ENCODE results near the gene SP100. TPM values are rescaled to one million over a fixed set of nuclear protein-coding genes. Genes with fewer than 3 reads are reported as not detected.

Gene SP100
- total and polyA plus RNA-seq, 7 experiments from 2014 or later, result 103 to 391 (median 211) TPM

- intact Hi-C loops (cut with micrococcal nuclease), result no loop called here
- H3K36me3 Mint-ChIP-seq, result peaks cover 49 to 97% (median 90%) of the 10 kb centered on the region in 5 donors
- no peak overlapping the region for H3K27ac ChIP-seq (ENCODE audit: low read depth, low read length)
- H3K4me1 ChIP-seq (ENCODE audit: control insufficient read depth in 2 of 2, insufficient read depth in 2 of 2, low read length in 2 of 2), result peaks cover 11 to 14% of the 10 kb centered on the region in 2 donors
- H3K4me1 Mint-ChIP-seq, result peaks cover 42 to 94% (median 84%) of the 10 kb centered on the region in 7 donors
- ATAC-seq, result no peak
- H3K4me3 Mint-ChIP-seq, result peak overlapping the region in 2 of 10 donors; percentile 17 to 23
- H3K9me3 Mint-ChIP-seq, result peaks cover 0 to 25% (median 10%) of the 10 kb centered on the region in 11 donors
- H3K9me3 ChIP-seq (ENCODE audit: control insufficient read depth in 2 of 3, low read length in 3 of 3), result no peaks in the 10 kb centered on the region
- peak overlapping the region in 4 of 9 donors; percentile 15 to 64 (median 46) for H3K27ac Mint-ChIP-seq
- ChIA-PET CTCF (no interaction called here), POLR2A (interaction anchor here (1.1 kb wide), 1 partner anchor 27 kb away, joined by 3 read pairs; no protein-coding TSS in a partner anchor)
- no peaks in the 10 kb centered on the region for H3K27me3 Mint-ChIP-seq
- peaks cover 6 to 59% (median 20%) of the 10 kb centered on the region in 3 experiments for H3K36me3 ChIP-seq (ENCODE audit: control insufficient read depth in 2 of 3, insufficient read depth in 3 of 3, low read length in 3 of 3)
- H3K4me3 ChIP-seq (ENCODE audit: low read length), result no peak overlapping the region
- DNase-seq, result no peak
- H3K27me3 ChIP-seq (ENCODE audit: control insufficient read depth in 2 of 2, insufficient read depth in 2 of 2, low read length in 2 of 2), result no peaks in the 10 kb centered on the region
Observed at GRCh38 chr2:230455005-230455684, 39.1 kb downstream of the SP100 start.

- intact Hi-C loops (cut with micrococcal nuclease), result loop anchor here in 1 of 2 donors (2.0 kb wide), 1 partner anchor 16 kb away; no protein-coding TSS in a partner anchor
- ChIA-PET CTCF (no interaction called here), POLR2A (no interaction called here)
- H3K9me3 Mint-ChIP-seq, result peaks cover 0 to 25% (median 10%) of the 10 kb centered on the region in 11 donors
- Histone ChIP-seq H3K36me3 (ENCODE audit: control insufficient read depth in 2 of 3, insufficient read depth in 3 of 3, low read length in 3 of 3) (peaks cover 6 to 61% (median 30%) of the 10 kb centered on the region in 3 experiments), H3K4me3 (ENCODE audit: low read length) (no peak overlapping the region), H3K27me3 (ENCODE audit: control insufficient read depth in 2 of 2, insufficient read depth in 2 of 2, low read length in 2 of 2) (no peaks in the 10 kb centered on the region), H3K4me1 (ENCODE audit: control insufficient read depth in 2 of 2, insufficient read depth in 2 of 2, low read length in 2 of 2) (peaks cover 11 to 14% of the 10 kb centered on the region in 2 donors), H3K27ac (ENCODE audit: low read depth, low read length) (peak overlapping the region; percentile 6), H3K9me3 (ENCODE audit: control insufficient read depth in 2 of 3, low read length in 3 of 3) (no peaks in the 10 kb centered on the region)
- H3K27ac Mint-ChIP-seq, result peak overlapping the region; percentile 15 to 86 (median 69)
- ATAC-seq (peak; percentile 80), DNase-seq (no peak)
- H3K27me3 Mint-ChIP-seq, result no peaks in the 10 kb centered on the region
- H3K4me3 Mint-ChIP-seq, result peak overlapping the region in 9 of 10 donors; percentile 10 to 68 (median 48)
- H3K36me3 Mint-ChIP-seq, result peaks cover 57 to 94% (median 85%) of the 10 kb centered on the region in 5 donors
- H3K4me1 Mint-ChIP-seq, result peaks cover 37 to 84% (median 74%) of the 10 kb centered on the region in 7 donors
Observed at GRCh38 chr2:230457073-230457768, 41.2 kb downstream of the SP100 start.

- Histone ChIP-seq H3K27ac (ENCODE audit: low read depth, low read length) (peak overlapping the region; percentile 6), H3K4me3 (ENCODE audit: low read length) (no peak overlapping the region), H3K9me3 (ENCODE audit: control insufficient read depth in 2 of 3, low read length in 3 of 3) (no peaks in the 10 kb centered on the region), H3K36me3 (ENCODE audit: control insufficient read depth in 2 of 3, insufficient read depth in 3 of 3, low read length in 3 of 3) (peaks cover 6 to 61% (median 36%) of the 10 kb centered on the region in 3 experiments), H3K27me3 (ENCODE audit: control insufficient read depth in 2 of 2, insufficient read depth in 2 of 2, low read length in 2 of 2) (no peaks in the 10 kb centered on the region), H3K4me1 (ENCODE audit: control insufficient read depth in 2 of 2, insufficient read depth in 2 of 2, low read length in 2 of 2) (peaks cover 11 to 14% of the 10 kb centered on the region in 2 donors)
- Mint-ChIP-seq H3K9me3 (peaks cover 0 to 25% (median 10%) of the 10 kb centered on the region in 11 donors), H3K27me3 (no peaks in the 10 kb centered on the region), H3K4me3 (peak overlapping the region in 6 of 10 donors; percentile 23 to 52 (median 44)), H3K27ac (peak overlapping the region in 7 of 9 donors; percentile 34 to 86 (median 69)), H3K4me1 (peaks cover 37 to 81% (median 73%) of the 10 kb centered on the region in 7 donors), H3K36me3 (peaks cover 59 to 92% (median 83%) of the 10 kb centered on the region in 5 donors)
- intact Hi-C loops (cut with micrococcal nuclease), result loop anchor here in 1 of 2 donors (1.0 to 2.0 kb wide), 2 partner anchors 9 to 15 kb away; no protein-coding TSS in a partner anchor
- ChIA-PET CTCF (no interaction called here), POLR2A (no interaction called here)
- ATAC-seq (no peak), DNase-seq (no peak)
Observed at GRCh38 chr2:230457793-230458192, 41.8 kb downstream of the SP100 start.

- Mint-ChIP-seq H3K9me3 (peaks cover 0 to 21% (median 10%) of the 10 kb centered on the region in 11 donors), H3K27me3 (no peaks in the 10 kb centered on the region), H3K4me3 (no peak overlapping the region), H3K27ac (peak overlapping the region; percentile 10 to 88 (median 69)), H3K4me1 (peaks cover 31 to 67% (median 58%) of the 10 kb centered on the region in 7 donors), H3K36me3 (peaks cover 51 to 89% (median 78%) of the 10 kb centered on the region in 5 donors)
- Histone ChIP-seq H3K27ac (ENCODE audit: low read depth, low read length) (no peak overlapping the region), H3K27me3 (ENCODE audit: control insufficient read depth in 2 of 2, insufficient read depth in 2 of 2, low read length in 2 of 2) (no peaks in the 10 kb centered on the region), H3K36me3 (ENCODE audit: control insufficient read depth in 2 of 3, insufficient read depth in 3 of 3, low read length in 3 of 3) (peaks cover 6 to 70% (median 50%) of the 10 kb centered on the region in 3 experiments), H3K4me3 (ENCODE audit: low read length) (no peak overlapping the region), H3K4me1 (ENCODE audit: control insufficient read depth in 2 of 2, insufficient read depth in 2 of 2, low read length in 2 of 2) (peaks cover 11 to 14% of the 10 kb centered on the region in 2 donors), H3K9me3 (ENCODE audit: control insufficient read depth in 2 of 3, low read length in 3 of 3) (no peaks in the 10 kb centered on the region)
- ATAC-seq (no peak), DNase-seq (no peak)
- ChIA-PET POLR2A (no interaction called here), CTCF (no interaction called here)
- intact Hi-C loops (cut with micrococcal nuclease), result no loop called here
Observed at GRCh38 chr2:230459216-230459615, 43.2 kb downstream of the SP100 start.

GRCh38 chr2:230471074-230471473, 55.1 kb downstream of the SP100 start:
- Mint-ChIP-seq H3K27me3 (no peaks in the 10 kb centered on the region), H3K27ac (peak overlapping the region; percentile 4 to 92 (median 80)), H3K4me1 (peaks cover 23 to 65% (median 52%) of the 10 kb centered on the region in 7 donors), H3K36me3 (peaks cover 26 to 74% (median 67%) of the 10 kb centered on the region in 5 donors), H3K9me3 (peaks cover 0 to 10% (median 0%) of the 10 kb centered on the region in 11 donors), H3K4me3 (peak overlapping the region in 3 of 10 donors; percentile 0 to 52 (median 33))
- ATAC-seq (no peak), DNase-seq (no peak)
- Histone ChIP-seq H3K9me3 (ENCODE audit: control insufficient read depth in 2 of 3, low read length in 3 of 3) (no peaks in the 10 kb centered on the region), H3K4me3 (ENCODE audit: low read length) (no peak overlapping the region), H3K36me3 (ENCODE audit: control insufficient read depth in 2 of 3, insufficient read depth in 3 of 3, low read length in 3 of 3) (peaks cover 16 to 56% (median 24%) of the 10 kb centered on the region in 3 experiments), H3K27ac (ENCODE audit: low read depth, low read length) (peak overlapping the region; percentile 22), H3K27me3 (ENCODE audit: control insufficient read depth in 2 of 2, insufficient read depth in 2 of 2, low read length in 2 of 2) (no peaks in the 10 kb centered on the region), H3K4me1 (ENCODE audit: control insufficient read depth in 2 of 2, insufficient read depth in 2 of 2, low read length in 2 of 2) (peaks cover 10 to 24% of the 10 kb centered on the region in 2 donors)
- POLR2A ChIA-PET, result interaction anchor here (1.1 kb wide), 1 partner anchor 28 kb away, joined by 3 read pairs; no protein-coding TSS in a partner anchor
- intact Hi-C loops (cut with micrococcal nuclease), result loop anchor here in 1 of 2 donors (5.0 to 10.0 kb wide), 2 partner anchors 141 to 324 kb away; no protein-coding TSS in a partner anchor
- CTCF ChIA-PET, result interaction anchor here (1.2 kb wide), 1 partner anchor 327 kb away, joined by 4 read pairs; no protein-coding TSS in a partner anchor

GRCh38 chr2:230472621-230473018, 56.6 kb downstream of the SP100 start:
- DNase-seq (peak in 1 of 9 donors; percentile 39), ATAC-seq (peak; percentile 74)
- Mint-ChIP-seq H3K4me1 (peaks cover 22 to 60% (median 52%) of the 10 kb centered on the region in 7 donors), H3K36me3 (peaks cover 19 to 70% (median 64%) of the 10 kb centered on the region in 5 donors), H3K27ac (peak overlapping the region; percentile 45 to 92 (median 83)), H3K27me3 (no peaks in the 10 kb centered on the region), H3K9me3 (peaks cover 0 to 10% (median 0%) of the 10 kb centered on the region in 11 donors), H3K4me3 (peak overlapping the region in 8 of 10 donors; percentile 12 to 62 (median 30))
- peaks cover 5 to 41% (median 19%) of the 10 kb centered on the region in 3 experiments for H3K36me3 ChIP-seq (ENCODE audit: control insufficient read depth in 2 of 3, insufficient read depth in 3 of 3, low read length in 3 of 3)
- peak overlapping the region; percentile 48 for H3K27ac ChIP-seq (ENCODE audit: low read depth, low read length)
- POLR2A ChIA-PET, result interaction anchor here (0.6 kb wide), 1 partner anchor 11 kb away, joined by 3 read pairs; no protein-coding TSS in a partner anchor
- peaks cover 10 to 24% of the 10 kb centered on the region in 2 donors for H3K4me1 ChIP-seq (ENCODE audit: control insufficient read depth in 2 of 2, insufficient read depth in 2 of 2, low read length in 2 of 2)
- no peak overlapping the region for H3K4me3 ChIP-seq (ENCODE audit: low read length)
- intact Hi-C loops (cut with micrococcal nuclease), result loop anchor here (2.0 to 10.0 kb wide), 5 partner anchors 16 to 322 kb away; partner anchors contain the start of gene SP100 (in 1 of the 2)
- CTCF ChIA-PET, result no interaction called here
- H3K27me3 ChIP-seq (ENCODE audit: control insufficient read depth in 2 of 2, insufficient read depth in 2 of 2, low read length in 2 of 2), result no peaks in the 10 kb centered on the region
- H3K9me3 ChIP-seq (ENCODE audit: control insufficient read depth in 2 of 3, low read length in 3 of 3), result no peaks in the 10 kb centered on the region

Measured in naive thymus-derived CD4-positive, alpha-beta T cell (primary cell).